ENCODE data around the gene LDLRAD4.

Gene LDLRAD4

DNA sequence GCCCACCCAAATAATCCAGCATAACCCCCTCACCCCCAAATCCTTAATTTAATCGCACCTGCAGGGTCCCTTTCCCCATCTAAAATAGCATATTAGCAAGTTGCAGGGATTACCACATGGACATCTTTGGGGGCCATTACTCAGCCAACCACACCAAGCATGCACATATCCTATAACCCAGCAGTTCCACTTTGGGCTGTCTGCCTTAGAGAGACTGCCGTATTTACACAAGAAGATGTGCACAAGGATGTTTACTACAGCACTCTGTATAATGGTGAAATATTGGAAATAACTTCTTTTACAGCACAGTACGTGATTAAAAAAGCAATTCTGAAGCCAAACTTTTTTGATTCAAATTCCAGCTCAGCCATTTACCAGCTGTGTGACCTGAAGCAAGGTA lies 17.3 kb upstream of the LDLRAD4 start:
- DNase-seq (ENCODE audit: low read depth in 2 of 2): no peak

DNA sequence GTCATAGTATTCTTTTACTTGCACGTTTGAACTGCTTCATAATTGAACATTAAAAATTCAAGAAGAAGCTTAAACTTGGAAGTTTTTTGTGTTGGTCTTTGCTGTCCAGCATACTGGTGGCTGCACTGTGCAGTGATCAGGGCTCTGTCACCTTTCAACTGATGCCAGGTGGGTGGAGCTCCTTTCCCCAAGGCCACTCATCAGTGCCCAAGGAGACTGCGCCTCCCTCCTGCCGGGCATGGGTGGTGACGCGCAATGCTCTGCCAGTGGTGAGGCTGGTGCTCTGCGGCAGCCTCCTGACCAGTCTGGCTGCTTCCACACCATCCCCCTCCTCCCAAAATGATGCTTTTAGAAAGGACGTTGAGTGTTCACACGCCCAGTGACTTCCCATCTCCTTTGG lies 16.0 kb upstream of the LDLRAD4 start:
- no peak for DNase-seq (ENCODE audit: low read depth in 2 of 2)

DNA sequence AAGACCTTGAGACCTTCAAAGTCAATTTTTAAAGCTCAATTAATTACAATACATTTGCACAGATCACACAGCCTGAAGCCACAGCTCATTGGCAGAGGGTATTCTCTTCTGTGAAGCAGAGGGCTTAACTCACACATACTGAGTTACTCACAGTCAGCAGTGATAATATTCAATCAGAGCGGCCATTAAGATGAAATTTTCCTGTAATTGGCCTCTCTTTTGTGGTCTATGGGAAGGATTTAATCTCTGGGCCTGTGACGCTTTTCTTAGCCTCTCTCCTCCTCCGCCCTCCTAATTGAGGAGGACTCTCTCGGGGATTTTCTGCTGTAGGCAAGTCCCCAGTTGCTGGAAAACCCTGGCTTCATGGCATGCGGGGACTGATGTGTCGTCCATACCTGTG lies 12.3 kb upstream of the LDLRAD4 start:
- no peak for DNase-seq (ENCODE audit: low read depth in 2 of 2)

DNA sequence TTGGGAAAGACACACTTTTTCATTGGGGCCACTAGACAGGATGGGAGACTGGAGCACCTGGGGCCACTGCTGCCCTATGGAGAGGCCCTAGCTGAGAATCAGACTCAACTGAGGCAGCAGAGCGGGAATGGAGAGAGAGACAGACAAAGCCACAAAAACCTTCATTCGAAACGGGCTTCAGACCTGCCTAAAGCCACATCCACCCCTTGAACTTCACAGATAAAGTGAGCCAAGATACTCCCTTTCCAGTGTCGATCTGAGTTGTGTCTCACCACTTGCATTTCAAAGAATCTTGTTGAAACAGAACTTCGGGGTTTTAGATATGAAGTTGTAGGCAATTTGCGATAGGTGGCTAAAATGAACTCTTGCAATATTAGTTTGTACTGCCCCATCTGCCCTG lies 11.3 kb upstream of the LDLRAD4 start:
- DNase-seq (ENCODE audit: low read depth in 2 of 2): no peak

DNA sequence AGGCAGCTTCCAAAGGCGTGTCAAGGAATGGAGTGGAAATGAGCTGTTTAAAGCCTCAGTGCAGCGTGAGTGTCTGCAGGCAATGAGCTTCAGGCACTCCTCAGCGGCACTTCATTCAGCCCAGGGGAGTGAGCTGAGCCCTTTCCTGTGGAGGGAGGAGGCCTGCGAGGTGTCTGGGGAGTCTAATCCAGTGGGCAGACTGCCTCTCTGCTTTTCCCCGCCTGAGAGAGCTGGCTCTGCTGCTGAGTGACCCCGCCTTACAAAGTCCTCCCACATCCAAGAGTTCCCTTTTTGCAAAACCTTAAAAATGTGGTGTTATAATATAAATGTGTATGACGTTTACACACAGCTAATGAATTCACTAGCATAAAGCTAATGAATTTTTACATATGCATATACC lies 7.0 kb upstream of the LDLRAD4 start:
- no peak for DNase-seq (ENCODE audit: low read depth in 2 of 2)

DNA sequence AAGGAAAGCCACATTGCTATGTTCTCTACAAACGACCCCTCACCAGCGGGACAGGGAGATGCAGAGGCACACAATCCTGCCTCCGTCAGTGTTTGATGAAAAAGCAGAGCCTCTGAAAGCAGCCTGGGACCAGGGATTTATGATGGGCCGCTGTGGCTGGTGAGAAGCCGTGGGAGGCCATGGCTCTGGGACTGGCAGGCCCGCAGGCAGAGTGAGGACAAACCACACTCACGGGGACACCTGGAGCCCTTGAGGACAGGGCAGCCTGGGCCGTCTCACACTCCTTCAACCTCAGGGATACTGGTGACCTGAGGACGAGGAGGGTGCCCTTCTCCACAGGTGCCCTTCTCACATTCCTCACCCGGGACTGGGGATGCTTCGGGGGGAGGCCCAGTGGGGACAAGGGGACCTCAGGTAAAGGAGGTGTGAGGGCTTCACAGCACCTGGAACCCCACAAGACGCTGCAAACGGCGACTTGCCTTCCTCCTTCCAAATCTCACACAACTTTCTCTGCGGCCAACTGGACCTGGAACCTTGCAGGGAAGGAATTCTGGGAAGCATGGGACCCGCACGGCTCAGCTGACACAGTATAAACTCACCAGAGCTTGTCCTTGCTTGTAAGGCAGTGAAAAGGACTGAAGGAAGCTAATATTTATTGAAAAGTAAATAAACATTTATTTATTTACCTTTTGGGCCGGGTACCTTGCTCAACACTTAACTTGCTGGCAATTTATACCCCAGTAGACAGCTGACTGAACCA lies 5.3 kb upstream of the LDLRAD4 start:
- no peak for DNase-seq (ENCODE audit: low read depth in 2 of 2)

DNA sequence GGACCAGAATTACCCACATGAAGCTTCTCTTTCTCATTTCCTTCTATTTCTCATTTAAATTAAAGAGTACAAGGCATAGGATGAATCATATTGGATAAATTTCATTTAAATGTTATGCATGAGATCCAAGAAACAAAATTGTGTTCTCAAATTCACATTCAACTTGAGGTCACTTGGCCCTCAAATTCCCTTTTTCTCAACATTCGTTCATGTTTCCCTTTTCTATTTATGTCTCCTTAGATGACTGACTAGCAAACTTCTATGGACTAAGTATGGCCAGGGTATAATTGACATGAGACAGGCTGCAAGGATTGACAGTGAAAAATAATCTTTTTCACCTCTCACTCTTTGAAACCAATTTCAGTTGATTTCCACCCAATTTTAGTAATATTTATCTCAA lies 4.0 kb upstream of the LDLRAD4 start:
- no peak for DNase-seq (ENCODE audit: low read depth in 2 of 2)

DNA sequence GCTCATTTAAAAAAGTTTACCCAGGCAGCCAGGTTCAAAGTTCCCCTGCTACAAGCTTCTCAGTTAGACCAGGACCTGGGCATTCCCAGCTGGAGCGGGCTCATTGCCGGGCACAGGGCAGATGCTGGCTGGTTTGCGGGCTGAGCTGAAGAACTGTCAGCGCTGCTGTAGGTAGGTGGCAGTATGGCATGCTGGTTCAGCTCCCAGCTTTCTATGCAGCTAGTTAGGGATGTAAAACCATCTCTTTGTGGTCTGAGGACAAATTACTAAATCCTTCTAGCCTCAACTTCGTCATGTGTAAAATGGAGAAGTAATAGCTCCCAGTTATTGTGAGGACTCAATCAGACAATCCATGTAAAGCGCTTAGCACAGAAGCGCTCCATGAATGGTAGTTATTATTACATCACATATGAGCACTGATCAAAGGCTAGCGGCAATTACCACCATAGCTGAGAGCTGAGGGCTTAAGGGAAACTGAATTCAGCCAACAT lies 2.4 kb upstream of the LDLRAD4 start:
- no peak for DNase-seq (ENCODE audit: low read depth in 2 of 2)

DNA sequence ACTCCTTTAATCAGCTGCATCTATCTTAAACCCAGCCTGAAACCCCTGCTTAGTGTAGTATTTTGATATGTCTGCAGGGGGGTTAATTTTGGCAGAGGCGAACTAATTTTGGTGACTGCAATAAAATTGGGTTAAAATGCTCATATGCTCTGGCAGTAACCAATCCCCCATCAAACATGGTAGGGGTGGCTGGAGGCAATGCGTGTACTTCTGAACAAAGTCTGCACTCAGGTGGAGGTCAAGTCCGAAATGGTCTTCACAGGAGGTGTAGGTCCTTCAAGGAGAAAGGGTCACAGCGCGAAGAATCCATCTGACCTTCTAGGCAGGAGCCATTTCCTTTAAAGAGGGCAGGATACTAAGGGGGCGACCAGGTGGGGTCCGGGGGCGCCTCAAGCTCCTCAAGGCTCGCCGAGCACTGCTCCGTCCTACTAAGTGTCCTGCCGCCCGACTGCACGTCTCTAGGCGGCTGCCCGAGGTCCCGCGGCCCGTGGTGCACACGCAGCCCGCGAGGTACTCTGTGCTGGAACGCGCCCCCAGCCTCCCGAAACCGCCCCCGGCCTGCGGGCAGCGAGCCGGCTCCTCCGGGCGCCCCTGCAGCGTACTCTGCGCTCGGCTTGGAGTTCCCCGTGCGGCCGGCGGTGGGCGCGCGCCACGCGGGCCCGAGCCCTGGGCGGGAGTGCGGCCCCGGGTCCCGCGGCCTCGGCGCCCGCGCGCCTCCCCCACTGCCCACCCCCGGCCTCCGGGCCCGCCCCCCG lies 1.7 kb upstream of the LDLRAD4 start:
- DNase-seq (ENCODE audit: low read depth in 2 of 2): no peak

DNA sequence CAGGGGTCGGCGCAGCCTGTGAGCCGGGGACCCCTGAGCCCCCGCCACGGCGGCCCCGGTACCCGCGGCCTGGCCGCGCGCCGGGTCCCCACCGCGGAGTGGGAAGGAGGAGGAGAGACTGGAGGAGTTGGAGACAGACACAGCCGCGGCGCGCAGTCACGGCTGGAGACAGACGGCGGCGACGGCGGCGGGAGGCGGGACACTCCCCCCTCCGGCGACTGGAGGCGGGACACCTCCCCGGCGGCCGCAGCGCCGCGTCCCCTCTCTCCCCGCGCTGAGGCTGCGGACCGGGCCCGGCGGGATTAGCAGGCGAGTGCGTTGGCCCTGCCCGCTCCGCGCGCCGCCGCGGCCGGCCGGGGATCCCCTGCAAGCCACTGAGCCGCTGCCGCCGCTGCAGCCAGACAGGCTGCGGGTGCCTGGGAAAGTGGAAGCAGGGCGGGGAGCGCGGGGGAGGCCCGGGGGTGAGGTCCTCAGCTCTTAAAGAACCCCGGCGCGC lies 1.0 kb upstream of the LDLRAD4 start:
- DNase-seq (ENCODE audit: low read depth in 2 of 2): no peak

DNA sequence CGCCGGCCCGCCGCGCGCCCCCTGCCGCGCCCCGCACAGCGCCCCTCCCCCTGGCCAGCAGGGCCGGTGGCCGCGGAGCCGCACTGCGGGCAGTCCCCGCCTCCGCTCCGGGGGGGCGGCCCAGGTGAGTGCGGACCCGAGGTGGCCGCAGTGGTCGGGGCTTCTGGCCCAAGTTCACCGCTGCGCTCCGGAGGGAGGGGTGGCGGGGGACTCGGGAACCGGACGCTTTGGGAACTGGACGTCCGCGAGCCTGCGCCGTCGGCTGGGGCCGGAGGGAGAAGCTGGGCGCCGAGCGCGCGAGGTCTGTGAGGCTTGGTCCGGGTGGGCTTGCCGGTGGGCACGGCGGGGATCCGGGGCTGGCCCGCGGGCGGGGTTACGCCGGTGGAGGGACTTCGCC lies 591 bp upstream of the LDLRAD4 start:
- no peak for DNase-seq (ENCODE audit: low read depth in 2 of 2)

DNA sequence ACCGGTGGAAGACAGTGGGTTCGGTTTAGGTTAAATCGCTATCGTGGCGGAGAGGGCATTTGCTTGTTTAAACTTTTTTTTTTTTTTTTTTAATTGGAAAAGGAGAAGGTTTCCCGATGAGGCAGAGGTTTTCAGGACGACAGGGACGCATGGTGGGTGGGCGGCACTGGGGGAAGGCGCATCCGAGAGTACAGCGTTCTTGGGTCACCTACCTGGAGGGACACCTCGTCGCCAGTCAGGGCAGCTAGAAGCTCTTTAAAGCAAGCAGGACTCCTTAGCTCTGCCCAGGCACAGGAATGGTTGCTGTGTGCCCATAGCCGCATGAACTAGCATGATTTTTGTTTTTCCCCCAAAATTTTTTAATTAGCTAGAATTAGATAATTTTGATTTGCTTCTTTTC lies 437 bp downstream of the LDLRAD4 start:
- DNase-seq (ENCODE audit: low read depth in 2 of 2): no peak

DNA sequence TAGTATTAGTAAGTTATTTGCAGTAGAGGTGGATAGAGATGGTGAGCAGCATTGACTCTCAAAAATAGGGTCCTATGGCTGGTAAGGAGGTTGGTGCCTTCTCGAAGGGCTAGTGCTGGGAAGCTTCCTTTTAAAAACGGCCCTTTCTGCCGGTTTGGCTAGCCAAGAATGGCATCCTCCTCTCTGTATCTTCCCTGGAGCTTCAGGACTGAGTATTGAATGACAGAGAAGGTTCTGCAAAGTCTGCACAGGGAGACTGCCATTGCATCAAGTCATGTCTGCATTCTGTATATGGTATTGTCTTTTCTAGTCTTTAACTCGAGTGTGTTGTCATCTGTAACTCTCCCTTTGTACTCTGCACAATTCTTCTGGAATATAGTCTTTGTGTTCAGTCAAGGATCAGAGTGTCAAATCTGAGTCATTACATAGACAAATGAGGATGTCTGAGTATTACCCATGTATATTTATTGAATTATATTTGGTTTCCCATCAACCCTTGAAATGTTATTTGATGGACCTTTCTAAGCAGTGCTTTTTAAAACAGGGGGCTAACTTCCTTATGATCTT lies 1.1 kb downstream of the LDLRAD4 start:
- no peak for DNase-seq (ENCODE audit: low read depth in 2 of 2)

DNA sequence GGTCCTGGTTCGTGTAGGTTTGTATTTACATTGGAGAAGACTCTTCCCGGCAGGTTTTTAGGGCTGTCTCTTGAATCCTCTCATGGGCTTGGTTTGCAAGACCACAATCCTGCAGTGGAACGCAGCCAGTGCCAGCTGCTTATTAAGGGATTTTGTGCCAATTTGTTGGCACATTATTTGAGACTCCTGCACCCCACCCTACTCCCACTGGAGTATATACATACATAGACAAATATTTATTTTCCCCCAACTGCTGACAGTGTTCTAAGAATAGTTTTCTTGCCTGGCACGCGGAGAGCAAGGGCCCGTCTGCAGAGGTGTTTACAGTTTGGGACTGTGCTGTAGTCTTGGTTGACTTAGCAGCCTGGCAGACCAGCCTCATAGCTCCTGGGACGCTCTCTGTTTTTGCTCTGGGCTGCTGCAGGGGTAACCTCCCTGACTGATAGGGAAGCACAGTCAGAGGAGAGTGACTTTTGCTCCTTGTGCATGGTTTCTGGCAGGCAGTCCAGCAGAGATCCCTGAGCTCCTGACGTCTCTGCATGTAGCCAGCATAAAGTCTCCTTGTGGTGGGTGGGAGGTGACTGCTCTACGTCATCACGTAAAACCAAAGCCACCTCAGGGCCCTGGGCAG lies 1.9 kb downstream of the LDLRAD4 start:
- DNase-seq (ENCODE audit: low read depth in 2 of 2): no peak

DNA sequence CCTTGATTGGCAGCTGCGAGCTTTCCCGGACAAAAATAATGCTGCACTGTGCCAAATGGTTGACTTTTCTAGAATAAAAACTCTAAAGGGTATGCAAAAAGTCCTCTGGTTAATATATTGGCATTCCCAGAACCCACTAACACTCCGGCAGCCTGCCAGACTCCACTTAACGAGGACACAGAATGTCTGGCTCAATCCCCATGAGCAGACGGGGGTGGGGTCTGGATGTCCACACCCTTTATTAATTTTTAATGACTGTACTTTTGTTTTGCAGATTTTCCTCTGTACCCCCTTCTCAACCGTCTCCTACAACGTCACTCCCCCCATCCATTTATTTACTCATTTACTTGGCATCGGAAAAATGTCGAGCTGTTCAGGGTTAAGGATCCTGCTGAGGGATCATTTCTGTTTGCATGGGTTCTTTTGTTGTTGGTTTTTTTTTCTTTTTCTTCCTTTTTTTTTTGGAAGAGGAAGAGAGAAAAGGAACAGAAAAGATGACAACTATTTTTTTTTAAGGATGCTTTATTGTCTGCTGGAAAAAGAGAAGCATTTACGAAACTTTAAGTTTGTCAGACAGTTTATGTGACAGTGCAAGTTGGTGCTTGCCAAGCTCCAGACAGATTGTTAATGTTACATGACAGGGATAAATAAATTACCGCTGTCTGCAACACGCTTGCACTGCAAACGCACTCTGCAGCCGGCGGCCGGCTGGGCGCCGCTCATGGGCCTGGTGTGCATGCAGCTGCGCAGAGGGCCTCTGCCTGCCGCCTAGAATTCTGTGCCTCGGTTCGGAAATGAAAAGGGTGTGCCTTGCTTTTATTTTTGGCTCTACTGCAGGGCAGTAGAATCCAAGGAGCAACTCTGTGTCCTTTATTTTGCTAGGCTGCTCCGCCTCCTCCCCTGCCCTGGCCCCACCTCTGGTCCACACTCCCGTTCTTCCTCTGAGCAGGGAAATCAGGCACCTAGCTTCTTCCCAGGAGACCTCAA lies 3.6 kb downstream of the LDLRAD4 start:
- no peak for DNase-seq (ENCODE audit: low read depth in 2 of 2)

DNA sequence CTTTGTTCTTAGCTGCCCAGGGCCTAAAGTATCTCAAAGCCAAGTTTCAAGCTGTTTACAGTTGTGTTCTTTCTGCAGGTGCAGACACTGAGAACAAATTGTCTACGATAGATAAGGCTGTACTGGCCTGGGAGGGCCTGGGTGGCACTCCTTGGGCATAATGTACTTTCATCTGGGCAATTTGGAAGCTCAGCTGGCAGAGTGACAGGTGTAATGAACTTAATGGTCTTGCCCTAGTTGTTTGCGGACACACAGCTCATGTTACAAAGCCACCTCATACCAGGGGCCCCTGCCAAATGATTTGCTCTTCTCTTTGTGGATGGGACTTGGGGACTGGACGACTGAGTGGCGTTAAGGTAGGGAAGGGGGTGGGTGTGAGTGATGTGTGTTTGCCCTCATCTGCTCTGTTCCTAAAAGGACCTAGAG lies 4.3 kb downstream of the LDLRAD4 start:
- DNase-seq (ENCODE audit: low read depth in 2 of 2): no peak

DNA sequence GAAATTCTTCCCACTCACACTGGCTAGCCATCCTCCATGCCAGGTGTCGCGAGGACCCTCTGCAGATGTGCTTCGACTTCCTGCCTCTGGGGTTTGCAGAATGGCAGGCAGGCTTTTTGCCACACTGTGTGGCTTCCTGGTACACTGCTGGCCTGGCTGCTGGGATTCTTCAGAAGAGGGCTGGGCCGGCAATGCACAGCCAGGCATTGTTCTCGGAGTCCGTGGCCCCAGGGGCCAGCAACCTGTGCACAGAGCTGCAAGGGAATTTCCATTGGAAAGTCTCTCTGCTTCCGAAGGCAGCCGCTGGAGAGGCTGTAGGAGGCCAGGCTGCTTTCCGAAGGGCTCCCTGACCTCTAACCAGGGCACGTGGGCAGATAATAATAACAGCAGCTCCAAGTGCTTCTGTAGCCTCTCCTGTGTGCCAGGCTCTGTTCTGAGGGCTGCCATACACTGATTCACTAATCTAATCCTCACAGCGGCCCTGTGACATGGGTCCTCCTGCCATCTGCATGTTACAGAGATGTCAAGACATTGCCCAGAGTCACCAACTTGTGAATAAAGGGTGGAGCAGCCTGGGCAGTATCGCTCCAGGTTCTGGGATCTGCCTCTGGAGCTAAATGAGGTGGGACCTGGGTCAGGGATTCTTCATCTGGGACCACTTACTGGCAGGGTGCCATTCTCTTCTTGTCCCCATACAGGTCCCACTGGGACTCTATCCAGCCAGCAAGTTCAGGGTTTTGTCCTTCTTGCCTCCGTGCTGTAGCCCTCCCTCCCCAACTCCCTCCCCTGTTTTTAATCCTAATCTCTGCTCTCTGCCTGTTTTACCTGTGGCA lies 5.0 kb downstream of the LDLRAD4 start:
- no peak for DNase-seq (ENCODE audit: low read depth in 2 of 2)

DNA sequence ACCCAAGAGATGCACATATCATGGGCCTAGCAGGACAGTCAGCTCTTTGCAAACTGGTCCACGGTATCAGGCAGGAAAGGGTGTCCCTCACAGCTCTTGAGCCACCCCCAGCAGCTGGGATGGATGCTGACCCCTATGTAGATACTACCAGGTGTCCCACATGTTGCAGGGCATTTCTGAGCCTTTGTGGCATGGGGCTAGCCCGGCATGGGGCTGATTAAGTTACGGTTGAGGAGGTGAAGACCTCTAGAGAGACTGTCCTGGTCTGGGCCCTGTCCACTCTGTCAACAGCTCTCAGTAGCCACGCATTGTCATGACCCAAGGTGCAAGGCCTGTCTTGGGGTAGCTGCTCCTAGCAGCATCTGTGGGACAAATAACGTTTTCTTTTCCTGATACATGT lies 6.7 kb downstream of the LDLRAD4 start:
- no peak for DNase-seq (ENCODE audit: low read depth in 2 of 2)

DNA sequence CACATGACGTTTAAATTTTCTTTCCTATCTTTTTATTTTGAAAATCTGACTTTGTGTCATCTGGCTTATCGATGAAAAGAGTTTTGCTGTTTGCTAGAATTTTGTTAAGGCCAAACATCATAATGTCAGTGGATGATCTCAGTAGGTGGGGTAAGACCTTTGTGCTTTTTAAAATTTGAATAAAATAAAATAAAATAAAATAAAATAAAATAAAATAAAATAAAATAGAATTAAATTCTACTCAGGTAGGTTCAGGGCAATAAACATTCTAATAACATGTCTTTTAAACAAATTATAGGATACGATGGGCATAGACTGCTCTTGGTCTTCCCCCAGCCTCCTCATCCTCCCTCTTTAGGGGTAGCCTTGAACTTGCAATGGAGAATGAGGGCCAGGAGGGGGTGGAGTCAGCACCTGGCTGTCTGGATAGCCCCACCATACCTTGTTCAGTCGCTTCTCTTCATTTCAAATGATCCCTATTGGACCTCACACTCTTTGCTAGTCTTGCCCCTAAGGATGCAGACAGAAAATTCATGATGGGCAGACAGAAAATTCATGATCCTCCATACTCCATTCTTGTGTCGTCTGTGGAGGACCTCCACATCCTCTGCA lies 8.1 kb downstream of the LDLRAD4 start:
- DNase-seq (ENCODE audit: low read depth in 2 of 2): no peak

DNA sequence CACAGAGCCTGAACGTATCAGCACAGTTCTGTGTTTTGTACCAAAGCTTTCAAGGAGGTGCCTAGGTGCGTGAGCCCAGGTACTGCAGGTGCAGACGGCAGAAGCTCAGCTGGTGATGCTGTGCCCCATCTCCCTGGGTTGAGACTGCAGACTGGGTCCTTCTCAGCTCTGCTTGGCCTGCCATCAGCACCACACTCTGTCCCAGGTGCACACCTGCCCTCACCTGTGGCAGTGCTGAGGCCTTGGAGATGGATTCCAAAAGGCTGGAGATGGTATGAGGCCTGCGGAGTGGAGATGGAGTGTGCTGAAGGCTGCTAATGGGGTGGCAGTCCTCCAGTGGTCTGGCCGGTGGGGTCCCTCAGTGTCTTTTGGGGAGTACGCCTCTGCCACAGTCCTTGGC lies 9.3 kb downstream of the LDLRAD4 start:
- DNase-seq (ENCODE audit: low read depth in 2 of 2): no peak
